Measurements from ENCODE around the gene RIBC2.
A peak's percentile ranks its signal among the peaks of the same experiment; 100 is the strongest.
"Not testable (repeated sequence)": the region's sequence is repeated elsewhere in the genome, so short reads cannot be mapped to it uniquely, and the experiment has no call there.

The RIBC2 gene

GRCh38 chr22:45413368-45414211 is at the start of gene RIBC2, which contains the start of gene SMC1B:
RIBC2 (plus strand) TSS chr22:45413693; CDS start chr22:45413887, 194 bp downstream.
SMC1B (minus strand) TSS chr22:45413599; CDS start chr22:45413567, 32 bp downstream.
- DNase-seq = peak; percentile 97

GRCh38 chr22:45366713-45367112 is 46.8 kb upstream of the RIBC2 start:
- no peak for DNase-seq

GRCh38 chr22:45373592-45373991 is 39.9 kb upstream of the RIBC2 start:
- not testable (repeated sequence) for DNase-seq

- DNase-seq = no peak
Measured at GRCh38 chr22:45376009-45376408, 37.5 kb upstream of the RIBC2 start.

- DNase-seq = no peak
Measured at GRCh38 chr22:45376703-45377102, 36.8 kb upstream of the RIBC2 start.

- DNase-seq = no peak
Measured at GRCh38 chr22:45381348-45381747, 32.1 kb upstream of the RIBC2 start.

- no peak for DNase-seq
Measured at GRCh38 chr22:45389546-45389945, 23.9 kb upstream of the RIBC2 start.

GRCh38 chr22:45397806-45398205 is 15.7 kb upstream of the RIBC2 start:
- DNase-seq = no peak

- peak; percentile 39 for DNase-seq
Measured at GRCh38 chr22:45398214-45398613, 15.3 kb upstream of the RIBC2 start.

- DNase-seq = peak; percentile 75
Measured at GRCh38 chr22:45399712-45400445, 13.6 kb upstream of the RIBC2 start.

GRCh38 chr22:45402466-45402985 is 11.0 kb upstream of the RIBC2 start:
- no peak for DNase-seq

- DNase-seq = no peak
Measured at GRCh38 chr22:45407793-45408192, 5.7 kb upstream of the RIBC2 start.

- no peak for DNase-seq
Measured at GRCh38 chr22:45413013-45413367, 503 bp upstream of the RIBC2 start.

GRCh38 chr22:45418056-45418769 is 4.7 kb downstream of the RIBC2 start:
- DNase-seq = no peak

GRCh38 chr22:45418770-45419138 is 5.3 kb downstream of the RIBC2 start:
- no peak for DNase-seq

GRCh38 chr22:45420011-45420410 is 6.5 kb downstream of the RIBC2 start:
- no peak for DNase-seq

- no peak for DNase-seq
Measured at GRCh38 chr22:45420539-45420938, 7.0 kb downstream of the RIBC2 start.

GRCh38 chr22:45421349-45422055 is 8.0 kb downstream of the RIBC2 start:
- DNase-seq = no peak

GRCh38 chr22:45422237-45422983 is 8.9 kb downstream of the RIBC2 start:
- no peak for DNase-seq

GRCh38 chr22:45423524-45423923 is 10.0 kb downstream of the RIBC2 start:
- no peak for DNase-seq

- DNase-seq = no peak
Measured at GRCh38 chr22:45424241-45424731, 10.8 kb downstream of the RIBC2 start.

GRCh38 chr22:45425101-45425500 is 11.6 kb downstream of the RIBC2 start:
- DNase-seq = no peak

All from NCI-H2171 (cell line).